ENCODE data around the gene GRB14.
"Not testable (repeated sequence)": the region's sequence is repeated elsewhere in the genome, so short reads cannot be mapped to it uniquely, and the experiment has no call there.

The GRB14 gene

DNA sequence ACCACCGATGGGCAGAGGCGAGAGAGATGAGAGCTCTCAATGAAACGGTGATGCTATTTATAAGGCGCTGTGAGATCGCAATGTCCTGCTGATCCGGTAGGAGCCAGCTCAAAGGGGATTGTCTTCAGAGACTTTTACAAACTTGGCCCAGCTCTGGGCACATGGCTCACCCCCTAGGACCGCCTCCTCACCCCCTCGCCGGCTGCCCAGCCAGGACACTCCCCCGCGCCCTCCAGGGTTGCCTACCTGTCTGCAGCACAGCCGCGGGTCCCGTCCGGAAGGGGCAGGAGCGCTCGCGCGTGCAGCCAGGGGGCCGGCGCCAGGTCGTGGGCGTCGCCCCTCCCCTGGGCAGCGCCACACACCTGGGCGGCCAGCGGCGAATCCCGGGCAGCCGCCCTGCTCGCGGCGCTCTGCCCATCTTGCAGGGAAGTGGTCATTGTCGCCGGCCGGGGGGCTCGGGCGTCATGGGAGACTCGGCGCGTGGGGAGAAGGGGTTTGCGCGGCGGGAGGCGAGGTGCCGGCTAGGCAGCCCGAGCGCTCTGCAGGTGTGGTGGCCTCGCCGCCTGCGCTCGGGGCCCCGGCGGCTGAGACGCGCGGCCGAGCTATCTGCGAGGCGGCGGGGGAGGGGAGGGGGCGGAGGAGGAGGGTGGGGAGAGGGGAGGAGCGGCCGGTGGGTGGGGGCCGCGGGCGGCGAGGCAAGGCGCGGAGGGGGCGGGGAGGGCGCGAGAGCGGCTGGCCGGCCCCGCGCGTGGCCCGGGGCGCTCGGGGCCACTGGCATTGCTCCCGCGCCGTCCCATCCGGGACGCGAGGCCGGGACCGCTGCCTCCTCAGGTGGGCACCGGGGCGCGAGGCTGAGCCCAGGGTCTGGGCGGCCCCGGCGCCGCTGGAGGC is at the start of gene GRB14:
Gene GRB14, minus strand, starts transcription at position 610 of the 891 bp plus-strand sequence. Its CDS starts 173 bp downstream, at position 437.
- peak; percentile 71 for DNase-seq

DNA sequence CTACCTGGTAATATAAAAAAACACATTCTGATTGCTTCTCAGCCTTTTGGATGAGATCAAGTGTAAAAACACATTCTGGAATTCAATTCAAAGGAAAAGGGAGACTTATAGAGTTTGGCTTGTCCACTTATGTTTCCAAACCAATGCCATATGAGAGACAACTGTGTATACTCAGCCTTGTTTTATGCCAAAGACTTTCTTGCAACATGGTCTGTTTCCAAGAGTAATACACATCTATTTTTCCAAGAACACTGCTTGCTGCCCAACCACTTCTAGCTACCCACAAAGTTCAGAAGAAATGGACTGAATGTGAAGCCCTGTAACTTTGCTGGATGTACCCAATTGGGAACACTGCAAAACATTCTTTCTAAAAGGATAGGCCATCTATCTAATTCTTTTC is 48.0 kb upstream of the GRB14 start:
- no peak for DNase-seq

DNA sequence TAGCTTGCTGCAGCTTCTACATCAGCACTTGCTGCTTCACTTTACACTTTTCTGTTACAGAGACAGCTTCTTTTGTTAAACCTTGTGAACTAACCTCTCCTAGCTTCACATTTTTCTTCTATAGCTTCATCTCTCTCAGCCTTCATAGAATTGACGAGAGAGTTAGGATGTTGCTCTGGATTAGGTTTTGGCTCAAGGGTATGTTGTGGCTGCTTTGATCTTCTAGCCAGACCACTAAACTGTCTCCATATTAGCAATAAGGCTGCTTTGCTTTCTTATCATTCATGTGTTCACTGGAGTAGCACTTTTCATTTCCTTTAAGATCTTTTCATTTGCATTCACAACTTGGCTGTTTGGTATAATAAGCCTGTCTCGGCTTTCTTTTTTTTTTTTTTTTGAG is 46.3 kb upstream of the GRB14 start:
- no peak for DNase-seq

DNA sequence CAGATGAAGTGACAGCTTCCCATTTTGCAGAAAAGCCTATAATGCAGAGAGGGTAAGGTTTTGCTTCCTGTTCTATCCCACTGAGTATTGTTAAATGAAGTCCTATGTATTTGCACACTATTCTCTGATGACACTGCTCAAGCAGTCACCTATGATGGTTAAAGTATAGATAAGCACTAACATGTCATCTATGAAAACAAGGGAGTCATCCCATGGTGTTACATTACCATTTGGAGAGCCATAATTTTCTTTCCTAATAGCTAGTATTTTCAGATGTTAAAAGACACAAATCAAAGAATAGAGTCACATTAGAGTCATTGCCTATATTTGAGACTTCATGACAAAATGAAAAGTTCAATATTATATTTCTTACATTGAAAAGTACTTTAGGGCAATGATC is 42.8 kb upstream of the GRB14 start:
- no peak for DNase-seq

DNA sequence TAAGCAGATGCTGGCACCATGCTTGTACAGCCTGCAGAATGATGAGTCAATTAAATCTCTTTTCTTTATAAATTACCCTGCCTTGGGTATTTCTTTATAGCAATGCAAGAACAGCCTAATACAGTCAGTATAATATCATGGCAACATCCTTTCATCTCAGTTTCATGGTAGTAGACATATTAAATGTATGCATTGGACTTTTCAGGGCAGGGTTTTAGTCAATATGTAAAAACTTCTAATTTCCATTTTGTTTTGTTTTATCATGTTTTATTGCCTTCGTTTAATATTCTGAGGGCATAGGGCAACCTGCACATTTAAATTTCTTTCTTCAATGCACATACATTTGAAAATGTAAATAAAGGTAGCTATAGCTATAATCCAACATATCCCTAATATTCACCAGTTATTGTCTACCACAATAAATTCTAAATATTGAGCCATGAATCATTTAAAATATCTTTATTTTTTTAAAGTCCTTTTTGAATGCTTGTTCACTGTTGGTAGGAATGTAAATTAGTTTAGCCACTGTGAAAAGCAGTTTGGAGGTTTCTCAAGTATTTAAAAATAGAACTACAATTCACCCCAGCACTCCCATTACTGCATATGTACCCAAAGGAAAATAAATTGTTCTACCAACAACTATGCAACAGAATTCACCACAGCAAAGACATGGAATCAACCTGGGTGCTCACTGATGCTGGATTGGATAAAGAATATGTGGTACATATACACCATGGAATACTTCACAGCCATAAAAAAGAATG is 41.8 kb upstream of the GRB14 start:
- no peak for DNase-seq

DNA sequence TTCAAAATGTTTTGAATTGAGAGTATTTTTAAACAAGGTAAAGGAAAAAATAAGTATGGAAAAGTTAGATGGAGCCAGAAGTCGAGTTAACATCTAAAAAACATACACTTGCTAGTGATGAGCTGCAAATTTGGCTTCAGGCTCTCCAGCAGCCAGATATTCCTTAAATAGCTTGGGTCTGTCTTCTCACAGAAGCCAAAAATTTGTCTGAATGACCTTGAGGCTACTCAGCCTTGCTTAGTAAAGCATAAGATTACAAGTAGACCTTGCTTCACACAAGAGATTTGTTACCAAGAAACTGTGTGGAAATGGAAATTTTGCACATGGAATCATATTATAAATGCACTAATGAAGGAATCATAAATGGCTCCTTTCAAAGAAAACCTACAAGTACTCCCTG is 40.8 kb upstream of the GRB14 start:
- no peak for DNase-seq

DNA sequence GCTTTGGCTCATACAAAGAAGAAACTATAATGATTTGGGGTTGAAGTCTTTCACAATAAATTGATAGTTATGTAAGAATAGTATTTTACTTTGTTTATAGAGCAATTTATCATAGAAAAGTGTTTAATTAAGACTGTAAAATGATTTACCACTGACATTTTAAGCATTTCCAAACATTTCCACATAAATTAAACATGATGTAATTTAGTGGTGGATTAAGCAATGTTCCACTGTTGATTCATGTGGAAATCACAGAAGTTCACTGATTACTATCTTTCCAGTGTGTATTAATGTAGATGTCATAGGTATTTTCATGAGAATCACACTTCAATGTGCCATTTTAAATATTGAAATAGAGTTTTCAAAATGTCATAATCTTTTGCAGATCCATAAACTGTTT is 40.1 kb upstream of the GRB14 start:
- DNase-seq, result no peak

DNA sequence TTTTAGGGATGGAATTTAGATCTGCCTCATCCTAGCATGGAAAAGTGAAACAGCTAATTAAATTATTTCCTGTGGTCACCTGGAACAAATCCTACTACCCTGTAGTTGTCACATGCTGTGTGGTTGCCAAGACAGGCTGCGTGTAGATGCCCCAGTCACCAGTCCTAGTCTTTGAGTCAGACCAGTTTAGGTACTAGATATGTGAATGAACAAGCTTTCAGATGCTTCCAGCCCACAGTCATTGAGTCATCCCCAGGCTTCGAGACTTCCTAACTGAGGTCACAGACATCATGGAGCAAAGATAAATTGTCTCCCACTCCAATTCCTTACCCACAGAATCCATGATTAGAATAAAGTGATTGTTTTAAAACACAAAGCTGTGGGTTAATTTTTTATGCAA is 35.8 kb upstream of the GRB14 start:
- no peak for DNase-seq

DNA sequence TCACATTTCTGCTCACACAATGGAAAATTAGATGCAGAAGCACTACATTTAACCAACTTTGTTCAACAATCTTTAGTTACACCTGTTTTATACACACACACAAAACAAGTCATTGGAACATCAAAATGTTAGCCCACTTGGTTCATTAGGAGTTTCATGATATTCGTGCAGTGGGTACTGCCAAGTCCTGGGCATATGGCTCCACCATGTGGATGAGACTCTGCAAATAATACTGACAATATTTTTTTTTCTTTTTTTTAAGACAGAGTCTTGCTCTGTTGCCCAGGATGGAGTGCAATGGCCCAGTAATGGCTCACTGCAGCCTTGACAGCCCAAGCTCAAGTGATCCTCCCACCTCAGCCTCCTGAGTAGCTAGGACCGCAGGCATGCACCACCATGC is 34.5 kb upstream of the GRB14 start:
- no peak for DNase-seq

DNA sequence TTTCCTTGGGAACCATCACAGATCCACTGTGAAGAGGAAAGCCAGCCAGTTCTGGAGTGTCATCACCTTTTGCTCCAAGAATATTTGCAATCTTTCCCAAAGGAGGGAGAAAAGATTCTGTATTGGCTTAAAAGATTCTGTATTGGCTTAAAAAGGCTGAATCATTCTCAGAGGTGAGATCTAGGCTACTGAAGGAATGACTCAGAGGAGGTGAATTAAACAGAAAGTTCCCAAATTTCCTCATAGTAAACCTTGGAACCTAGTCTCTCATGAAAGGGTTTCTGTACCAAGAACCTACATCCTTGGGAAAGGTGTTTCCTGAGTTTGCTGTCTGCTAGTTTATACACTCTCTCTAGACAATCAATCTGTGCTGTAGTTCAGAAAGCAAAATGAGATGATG is 34.1 kb upstream of the GRB14 start:
- DNase-seq, result no peak

DNA sequence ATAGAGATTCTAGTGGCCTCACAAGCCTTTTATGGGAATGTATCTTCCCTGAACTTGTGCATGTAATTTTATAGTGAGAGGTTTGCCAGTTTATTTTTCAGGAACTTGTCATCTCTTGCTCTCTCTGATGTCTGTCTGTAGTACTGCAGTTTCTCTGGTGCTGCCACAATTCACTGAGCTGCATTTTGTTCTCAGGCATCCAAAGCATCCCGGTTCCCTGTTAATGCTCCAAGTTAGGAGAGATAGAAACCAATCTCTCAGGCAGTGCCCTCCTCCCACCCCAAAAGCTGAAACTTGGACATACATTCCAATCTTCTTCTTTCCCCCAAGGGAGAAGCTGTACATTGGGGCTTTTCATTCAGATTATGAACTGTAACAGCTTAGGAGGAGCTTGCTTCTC is 30.1 kb upstream of the GRB14 start:
- no peak for DNase-seq

DNA sequence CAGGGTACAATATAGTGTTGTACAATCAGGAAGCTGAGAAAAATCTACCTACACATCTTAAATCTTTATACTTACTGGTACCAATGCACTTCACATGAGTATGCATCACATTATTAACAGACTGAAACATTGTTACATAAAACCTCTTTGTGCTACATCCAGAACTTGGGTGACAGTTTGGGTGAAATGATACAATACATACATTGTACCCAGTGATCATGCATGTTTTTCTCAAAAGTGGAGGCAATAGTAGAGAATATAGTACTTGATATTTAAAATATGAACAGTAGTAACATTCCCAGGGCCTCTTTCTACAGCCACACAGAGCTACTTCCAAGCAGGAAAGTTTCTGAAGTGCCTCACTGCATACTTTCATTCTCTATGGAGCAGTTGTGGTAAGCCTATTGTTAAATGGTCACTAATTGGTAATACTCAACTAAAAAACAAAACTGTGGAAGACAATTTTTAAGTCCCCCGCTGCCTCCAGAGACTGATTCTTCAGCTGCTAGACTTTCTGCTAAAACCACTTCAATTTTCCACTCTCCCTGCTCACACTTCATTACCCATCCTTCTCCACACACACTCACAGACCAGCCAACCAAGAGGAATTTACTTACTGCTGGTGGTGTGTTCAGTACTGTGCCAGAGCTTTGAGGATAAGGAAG is 22.9 kb upstream of the GRB14 start:
- DNase-seq, result no peak

DNA sequence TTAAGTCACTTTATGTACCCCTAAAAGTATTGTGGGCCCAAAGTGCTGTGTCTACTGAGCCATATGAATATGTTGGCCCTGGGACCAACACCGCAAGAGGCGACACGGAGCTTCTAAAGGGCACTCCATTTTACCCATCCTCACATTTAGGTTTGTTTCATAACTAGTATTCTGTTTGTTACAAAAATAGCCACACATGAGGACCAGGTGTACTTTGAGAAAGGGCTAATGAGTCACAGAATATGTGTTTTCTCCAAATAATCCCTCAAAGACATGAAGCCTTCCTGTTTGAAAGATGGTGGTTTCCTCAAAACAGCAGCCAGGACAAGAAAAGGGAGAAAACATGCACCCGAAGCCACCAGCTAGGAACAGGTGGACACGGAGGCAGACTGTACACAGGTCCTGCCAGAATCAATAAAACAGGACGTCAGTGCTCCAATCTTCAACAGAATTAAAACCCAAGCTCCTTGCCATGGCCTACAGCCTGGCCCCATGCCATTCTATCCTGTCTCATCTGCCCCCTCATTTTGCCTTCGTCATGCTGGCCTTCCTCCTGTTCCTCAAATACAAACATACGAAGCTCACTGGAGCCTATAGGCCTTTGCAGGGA is 21.8 kb upstream of the GRB14 start:
- no peak for DNase-seq

DNA sequence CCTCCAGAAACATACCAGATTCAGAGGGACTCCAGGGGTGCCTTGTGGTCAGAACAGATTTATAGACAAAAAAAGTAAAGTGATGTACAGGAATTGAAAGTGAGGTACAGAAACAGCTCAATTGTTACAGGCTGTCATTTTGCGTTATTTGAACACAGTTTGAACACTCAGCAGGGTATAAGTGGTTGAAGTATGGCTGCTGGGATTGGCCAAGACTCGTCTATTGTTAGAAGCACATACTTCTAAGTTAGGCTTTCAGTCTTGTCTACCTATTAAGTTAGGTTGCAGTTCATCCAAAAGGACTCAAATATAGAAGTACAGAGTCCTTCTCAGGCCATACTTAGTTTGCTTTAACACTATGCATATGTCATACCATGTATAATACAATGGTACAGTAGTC is 21.0 kb upstream of the GRB14 start:
- DNase-seq, result no peak

DNA sequence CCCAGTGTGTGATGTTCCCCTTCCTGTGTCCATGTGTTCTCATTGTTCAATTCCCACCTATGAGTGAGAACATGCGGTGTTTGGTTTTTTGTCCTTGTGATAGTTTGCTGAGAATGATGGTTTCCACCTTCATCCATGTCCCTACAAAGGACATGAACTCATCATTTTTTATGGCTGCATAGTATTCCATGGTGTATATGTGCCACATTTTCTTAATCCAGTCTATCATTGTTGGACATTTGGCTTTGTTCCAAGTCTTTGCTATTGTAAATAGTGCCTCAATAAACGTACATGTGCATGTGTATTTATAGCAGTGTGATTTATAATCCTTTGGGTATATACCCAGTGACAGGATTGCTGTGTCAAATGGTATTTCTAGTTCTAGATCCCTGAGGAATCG is 7.0 kb upstream of the GRB14 start:
- not testable (repeated sequence) for DNase-seq

DNA sequence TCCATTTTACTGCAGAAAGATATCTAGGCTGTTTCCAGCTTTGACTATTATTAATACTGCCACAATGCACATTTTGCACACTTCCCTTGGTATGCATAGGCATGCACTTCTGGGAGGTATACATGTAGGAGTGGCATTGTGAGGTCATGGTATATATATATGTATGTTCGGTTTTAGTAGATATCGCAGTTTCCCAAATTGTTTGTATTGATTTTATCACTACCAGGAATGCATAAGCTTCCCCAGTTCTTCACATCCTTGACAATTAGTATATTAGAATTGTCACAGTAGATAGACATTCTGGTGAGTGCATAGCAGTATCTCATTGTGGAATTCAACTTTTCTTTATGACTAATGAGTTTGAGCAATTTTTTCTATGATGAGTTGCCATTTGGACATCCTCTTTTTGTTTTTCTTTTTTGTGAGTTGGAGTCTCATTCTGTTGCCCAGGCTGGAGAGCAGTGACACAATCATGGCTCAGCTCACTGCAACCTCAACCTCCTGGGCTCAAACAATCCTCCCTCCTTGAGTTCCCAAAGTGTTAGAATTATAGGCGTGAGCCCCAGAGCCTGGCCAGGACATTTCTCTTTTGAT is 4.2 kb upstream of the GRB14 start:
- no peak for DNase-seq

DNA sequence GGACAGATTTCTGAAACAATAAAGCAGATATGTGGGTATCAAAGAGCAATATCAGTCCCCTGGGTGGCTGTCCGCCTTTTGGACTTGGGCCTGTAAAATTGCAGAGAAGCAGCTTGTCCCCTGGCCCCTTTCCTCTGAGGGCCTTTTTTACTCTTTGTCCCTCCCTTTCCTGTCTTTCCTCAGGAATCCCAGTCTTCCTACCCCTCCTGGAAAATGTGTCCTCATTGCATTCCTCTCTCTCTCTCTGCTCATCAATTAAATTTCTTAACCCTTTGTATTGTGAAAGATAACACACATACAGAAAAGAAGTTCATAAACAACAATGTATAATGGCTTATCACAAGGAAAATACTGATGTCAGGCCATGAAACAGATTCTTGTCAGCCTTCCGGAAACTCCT is 3.0 kb upstream of the GRB14 start:
- no peak for DNase-seq

DNA sequence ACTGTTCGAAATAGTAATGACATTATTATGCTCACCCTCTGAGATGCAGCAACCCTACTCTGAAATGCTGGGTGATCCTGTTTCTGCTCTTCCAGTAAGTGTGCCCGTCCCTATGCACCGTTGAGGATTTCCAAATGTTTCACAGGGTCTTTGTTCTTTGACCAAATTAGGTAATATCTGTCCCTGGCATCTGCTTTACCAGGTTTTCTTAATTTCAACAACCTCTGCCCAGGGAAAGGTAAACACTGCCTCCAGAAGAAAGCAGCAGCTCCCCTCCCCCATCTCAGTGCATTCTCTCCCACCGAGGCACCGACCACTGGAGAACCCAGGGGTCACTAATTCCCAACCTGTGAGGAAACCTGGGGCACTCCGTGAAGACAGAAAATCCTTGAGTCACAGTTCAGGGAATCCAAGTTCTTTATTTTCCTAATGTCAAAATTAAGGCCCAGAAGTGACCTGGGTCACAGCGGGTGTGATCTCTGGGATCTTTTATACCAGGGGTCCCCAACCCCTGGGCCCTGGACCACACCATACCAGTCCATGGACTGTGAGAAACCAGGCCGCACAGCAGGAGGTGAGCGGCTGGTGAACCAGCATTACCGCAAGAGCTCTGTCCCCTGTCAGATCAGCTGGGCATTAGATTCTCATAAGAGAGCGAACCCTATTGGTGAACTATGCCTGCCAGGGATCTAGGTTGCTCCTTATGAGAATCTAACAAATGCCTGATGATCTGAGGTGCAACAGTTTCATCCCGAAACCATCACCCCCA is 1.2 kb upstream of the GRB14 start:
- no peak for DNase-seq

DNA sequence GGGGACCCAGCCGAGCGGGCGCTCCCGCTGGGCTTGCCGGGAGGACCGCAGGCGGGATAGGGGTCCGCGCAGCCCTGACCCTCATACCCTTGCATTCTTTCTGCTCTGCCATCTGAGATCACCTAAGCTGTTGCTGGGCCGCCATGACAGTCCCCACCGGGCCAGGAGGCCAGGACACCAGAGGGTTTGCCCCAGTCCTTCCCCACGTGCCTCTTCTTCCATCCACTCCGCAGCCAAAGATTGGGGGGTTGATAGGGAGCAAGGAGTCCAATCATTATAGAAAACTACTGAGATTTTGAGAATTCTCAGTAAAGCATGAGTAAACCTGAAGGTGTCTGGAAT is 453 bp upstream of the GRB14 start:
- DNase-seq, result no peak

DNA sequence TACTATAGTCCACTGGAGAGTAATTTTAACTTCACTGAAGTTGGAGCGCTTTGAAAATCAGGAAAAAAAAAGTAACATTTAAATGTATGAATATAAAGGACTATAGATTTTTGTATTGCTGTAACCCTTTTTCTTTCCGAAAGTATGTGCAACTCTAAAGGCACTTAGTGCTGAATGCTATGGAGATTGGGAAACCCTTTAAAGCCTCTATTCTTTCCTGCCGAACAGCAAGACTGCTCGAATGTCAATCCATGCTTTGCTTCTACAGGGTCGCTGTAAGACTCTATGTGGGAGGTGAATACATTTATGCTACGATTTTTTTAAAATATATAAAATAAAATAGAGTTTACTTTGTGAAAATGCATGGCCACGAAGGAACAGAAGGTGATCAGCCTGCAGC is 825 bp downstream of the GRB14 start:
- no peak for DNase-seq

DNA sequence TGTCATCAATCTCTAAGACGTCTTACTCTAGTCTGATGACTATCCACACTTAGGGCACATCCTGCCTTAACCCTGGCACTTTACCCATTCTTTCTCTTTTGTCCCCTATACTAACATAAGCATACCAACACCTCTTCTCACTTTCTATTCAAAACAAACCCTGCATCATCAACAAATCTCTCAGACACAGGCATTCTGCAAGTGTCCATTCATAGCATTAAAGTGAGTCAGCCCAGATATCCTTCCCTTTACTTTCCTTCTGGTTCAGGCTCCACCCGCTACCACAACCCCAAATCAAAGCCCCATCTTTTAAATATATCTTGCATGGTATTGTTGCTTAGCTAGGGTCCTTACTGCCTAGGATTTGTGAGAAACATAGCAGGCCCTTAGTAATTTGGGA is 3.8 kb downstream of the GRB14 start:
- DNase-seq, result no peak

DNA sequence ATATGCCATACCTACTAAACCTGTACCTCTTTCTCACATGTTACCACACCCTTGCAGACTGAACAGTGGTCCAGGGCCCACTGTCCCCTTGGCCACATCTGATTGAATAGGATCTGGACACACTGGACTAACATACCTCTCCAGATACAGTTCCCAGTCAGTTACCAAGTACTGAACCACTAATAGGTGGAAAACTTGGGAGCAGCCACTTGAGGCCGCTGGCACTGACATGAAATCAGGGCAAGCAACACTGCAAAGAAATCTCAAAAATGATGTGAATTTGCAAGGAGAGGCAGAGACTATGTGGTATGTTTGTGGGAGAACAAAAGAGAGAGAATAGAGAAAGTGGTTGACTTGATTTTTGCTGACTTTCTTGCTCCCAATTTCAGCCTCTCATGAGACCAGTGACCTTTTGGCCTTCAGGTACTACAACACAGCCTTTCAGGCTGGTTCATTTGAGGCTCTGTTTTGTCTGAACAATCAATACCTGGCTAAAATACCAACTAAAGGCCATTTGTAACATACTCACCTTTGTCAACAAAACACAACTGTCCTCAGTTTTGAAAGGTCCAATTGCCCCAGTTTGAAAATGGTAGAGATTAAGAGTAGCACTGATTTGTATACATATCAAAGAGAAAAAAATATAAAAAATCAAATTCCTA is 7.8 kb downstream of the GRB14 start:
- no peak for DNase-seq

Data from NCI-H510A (cell line).